HG03558 (cell line): ENCODE results near the gene MYOG.

Source experiments
- ATAC-seq: cut with Tn5 transposase; IDR thresholded peaks from one replicate; pipeline ENCODE4 v1.9.1; 2021; ENCODE audit warnings: moderate number of reproducible peaks; ENCODE audit not compliant: unreplicated experiment; ENCODE audit errors: extremely low read depth

The MYOG gene

DNA sequence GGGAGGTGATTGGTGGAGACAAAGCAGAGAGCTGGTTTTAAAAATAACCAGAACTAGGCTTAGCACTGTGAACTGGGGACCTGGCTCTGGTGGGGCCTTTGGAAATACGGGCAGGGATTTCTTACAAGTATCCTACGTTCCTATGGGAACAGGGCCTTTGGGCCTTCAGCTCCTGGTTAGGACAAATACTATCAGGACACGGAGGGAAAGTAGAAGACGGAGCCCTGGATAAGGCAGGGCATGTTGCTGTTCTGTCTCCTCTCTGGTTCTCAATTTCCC, 5.3 kb upstream of the MYOG start:
- ATAC-seq, result no peak

DNA sequence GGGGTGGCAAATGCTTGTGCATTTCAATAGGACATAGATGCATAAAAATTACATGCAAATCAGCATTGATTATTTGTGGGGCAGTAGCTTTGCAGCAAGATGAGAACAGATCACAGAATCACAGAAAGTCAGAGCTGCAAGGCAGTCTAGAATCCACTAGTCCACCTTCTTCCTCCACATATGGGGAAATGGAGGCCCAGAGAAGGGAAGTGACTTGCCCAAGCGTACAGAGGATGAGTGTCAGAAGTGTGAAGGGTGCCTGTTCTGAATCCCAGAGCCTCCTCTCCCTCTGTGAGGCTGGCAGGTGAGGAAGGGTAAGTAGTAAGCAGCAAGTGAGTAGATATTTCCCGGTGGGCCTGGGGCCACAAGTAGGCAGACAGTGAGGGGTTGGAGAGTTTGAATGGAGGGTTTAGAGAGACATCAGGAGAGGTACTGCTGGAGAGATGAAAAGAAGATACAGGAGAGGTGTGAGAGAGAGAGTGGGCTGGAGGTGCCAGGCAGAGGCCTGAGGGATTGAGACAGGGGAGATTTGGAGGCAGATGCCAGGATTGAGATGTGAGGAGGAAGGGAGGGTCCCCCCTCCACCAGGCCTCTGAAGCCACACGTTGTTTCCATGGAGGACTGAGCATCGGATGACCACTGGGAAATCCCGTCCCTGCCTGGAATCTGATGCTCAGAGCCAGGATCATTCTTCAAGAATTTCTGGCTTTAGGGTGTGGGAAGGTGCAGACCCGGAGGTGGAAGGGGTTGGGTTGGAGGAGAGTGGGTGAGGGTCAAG, 4.8 kb upstream of the MYOG start:
- ATAC-seq, result no peak

DNA sequence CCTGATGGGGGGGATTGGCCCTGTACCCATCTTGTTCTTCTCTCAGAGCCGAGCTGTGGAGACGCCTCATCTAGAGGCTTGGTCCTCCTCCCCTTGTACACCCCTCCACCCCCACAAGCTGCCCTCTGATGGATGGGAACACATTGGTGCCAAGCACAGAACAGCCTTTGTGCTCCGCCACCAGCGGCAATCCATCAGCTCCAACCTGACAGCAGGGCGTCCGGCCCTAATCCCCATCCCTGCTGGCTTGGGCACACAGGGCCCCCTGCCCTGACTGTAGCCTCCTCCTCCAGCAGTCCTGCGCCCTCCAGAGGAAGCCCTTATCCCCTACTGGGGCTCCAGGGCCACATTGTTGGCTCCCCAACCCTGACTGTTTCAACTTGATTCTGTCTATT, 3.8 kb upstream of the MYOG start:
- ATAC-seq, result no peak

DNA sequence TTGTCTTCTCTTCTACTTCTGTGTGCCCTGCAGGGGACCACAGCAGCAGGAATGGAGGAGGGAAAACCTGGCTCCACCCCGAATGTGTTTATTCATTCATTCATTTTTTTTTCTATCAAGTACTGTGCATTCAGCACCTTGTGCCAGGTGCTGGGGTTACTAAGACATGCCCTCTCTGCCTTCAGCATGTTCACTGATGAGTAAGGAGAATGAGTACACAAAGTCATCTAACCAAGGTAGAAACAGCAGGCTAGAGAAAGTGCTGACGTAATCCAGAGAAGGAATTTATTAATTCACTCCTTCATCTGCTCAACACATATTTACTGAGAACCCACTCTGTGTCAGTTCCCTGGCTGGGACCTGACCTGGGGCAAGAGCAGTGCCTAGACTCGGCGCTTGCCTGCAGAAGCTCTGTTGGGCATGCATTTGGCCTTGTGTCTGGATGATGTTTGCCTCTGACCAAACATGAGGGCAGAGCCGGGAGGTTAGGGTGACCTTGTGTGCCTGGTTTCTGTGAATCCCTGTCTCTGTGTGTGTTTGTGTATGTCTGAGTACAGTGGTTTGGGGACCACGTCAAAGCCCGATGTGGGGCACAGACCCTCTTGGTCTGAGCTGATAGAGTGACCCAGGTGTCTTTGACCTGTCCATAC, 3.3 kb upstream of the MYOG start:
- ATAC-seq, result no peak

DNA sequence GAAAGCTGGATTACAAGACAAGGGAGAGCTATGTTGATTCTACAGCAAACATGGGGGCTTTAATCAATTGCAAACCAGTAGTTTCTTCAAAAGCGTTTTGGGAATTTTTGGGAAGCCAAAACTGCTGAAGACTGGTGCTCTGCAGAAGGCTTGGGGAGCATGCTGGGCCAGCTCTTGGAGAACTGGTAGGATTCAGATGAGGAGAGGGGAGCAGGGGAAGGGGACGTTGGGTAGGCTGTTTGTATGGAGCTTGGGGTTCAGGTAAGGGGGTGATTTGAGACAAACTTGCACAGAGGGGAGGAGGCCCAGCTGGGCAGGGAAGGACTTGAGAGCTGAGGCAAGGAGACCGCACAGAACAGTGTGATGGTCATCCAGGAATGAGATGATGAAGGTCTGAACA, 2.6 kb upstream of the MYOG start:
- ATAC-seq, result no peak

DNA sequence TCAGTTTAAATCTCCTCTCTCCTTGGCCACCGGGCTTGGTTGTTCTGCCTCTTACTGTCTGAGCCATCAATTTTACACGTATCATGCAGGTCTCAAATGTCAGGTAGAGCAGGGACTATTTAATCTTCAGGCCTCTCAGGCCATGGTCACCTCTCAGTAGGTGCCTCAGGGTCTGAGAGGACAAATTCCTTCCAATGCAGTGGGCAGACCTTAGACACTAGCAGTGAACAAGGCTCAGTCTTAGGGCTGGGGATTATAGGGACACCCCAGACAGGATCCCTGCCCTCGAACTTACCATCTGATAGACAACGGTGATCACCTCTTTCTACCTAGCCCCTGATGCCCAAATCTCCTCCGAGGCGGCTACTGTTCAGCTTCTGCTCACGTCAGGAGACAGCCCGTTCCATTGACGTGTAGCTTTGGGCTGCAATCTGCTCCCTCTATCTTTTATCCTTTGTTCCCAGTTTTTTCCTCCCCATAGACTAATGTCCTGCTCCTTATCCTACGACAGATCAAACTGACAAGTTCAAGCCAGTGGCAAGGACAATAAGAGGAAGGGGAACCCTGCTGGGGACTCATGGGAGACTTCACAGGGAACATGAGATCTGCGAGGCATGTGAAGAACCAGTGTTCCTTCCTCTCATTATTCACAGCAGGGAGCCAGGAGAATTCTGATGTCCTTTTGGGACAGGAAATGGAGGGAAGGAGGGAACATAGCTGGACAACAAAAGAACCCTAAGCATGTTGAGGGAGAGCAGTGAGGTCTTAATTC, 1.4 kb upstream of the MYOG start:
- ATAC-seq, result no peak

DNA sequence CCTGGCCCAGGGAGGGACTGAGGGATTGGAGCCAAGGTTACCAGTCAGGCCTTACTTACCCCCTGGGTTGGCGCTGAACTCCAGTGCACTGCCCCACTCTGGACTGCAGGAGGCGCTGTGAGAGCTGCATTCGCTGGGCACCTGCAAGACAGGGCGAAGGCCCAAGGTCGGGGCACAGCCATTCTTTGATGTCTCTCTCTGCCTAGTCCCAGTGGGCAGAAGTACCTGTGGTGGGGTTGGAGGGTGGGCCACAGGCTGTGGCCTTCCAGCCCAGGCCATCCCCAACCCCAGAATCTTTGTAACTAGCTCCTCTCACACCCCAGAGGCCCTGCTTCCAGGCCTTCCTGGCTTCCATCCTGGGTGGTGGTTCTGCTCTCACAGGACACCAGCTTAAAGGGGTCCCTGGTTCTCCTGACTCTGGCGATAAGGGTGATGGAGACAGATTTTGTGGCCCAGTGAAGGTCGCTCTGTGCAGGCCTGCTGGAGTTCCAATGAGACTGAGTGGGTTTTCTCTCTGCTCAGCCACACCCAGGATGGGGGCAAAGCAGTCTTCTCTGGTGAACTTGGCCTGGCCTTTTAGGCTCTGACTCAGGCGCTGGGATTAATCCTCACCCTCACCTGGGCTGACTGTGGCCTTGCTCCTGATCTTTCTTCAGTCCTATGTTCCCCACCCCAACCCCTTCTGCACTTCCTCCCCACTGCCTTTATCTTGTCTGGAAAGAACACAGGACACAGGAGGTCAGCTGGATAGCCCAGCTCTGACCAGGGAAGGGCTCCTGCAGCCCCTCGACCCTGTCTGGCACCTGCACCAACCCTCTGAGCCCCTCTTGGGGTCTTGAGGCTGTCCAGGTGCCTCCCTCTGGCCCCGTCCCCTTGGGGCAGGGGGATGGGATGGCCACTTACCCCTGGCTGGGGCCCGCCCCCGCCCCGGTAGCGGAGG, 954 bp downstream of the MYOG start:
- no peak for ATAC-seq

DNA sequence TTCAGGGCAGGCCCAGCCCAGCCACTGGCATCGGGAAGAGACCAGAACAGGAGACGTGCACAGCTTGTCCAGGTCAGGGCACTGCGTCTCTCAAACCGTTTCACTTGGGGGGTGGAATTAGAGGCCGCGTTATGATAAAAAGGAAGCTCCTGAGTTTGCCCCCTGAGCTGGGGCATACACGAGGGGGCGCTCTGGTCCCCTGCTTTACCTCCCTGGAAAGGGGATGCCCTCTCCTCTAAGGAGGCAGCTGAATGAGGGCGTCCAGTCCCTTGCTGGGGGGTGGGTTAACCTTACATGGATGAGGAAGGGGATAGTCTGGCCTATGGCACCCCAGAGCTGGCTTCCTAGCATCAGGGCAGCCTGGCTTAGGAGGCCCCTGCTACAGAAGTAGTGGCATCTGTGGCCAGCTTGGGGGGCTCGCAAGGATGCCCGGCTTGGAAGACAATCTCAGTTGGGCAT, 2.3 kb downstream of the MYOG start:
- no peak for ATAC-seq

DNA sequence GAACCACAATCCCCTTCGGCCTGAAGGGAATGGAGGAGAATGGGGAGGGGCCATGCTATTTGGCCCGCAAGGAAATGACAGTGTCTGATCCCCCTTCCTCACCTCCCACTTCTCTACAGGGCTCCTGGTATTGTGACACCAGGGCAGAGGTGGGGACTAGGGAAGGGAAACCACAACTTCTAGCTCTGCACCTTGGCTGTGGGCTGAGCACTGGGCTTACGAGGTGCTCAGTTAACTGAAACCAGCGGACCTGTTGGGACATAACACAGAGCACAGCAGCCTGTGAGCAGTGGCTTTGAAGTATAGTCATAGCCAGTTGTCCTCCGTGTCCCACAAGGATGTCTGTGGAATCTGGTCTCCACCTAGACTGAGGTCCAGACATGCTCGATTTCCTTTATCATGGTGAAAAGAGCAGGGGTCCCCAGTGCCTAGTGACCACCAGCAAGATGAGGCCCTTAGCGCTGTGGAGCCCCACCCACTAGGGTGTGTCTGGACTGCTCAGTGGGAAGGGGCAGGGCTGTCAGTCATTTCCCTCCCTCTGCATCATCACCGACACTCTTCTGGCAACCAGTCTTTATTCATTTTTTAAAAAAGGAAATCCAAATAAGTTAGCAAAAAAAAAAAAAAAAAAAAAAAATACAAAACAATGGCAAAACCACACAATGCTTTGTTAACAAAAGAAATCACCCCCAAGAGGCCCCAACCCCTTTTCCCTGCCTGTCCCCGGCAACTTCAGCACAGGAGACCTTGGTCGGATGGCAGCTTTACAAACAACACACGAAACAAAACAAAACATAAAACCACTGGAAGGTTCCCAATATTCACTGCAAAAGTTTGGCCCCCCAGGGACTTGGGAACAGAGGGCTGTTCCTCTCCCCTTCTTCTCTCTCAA, 3.0 kb downstream of the MYOG start:
- no peak for ATAC-seq

DNA sequence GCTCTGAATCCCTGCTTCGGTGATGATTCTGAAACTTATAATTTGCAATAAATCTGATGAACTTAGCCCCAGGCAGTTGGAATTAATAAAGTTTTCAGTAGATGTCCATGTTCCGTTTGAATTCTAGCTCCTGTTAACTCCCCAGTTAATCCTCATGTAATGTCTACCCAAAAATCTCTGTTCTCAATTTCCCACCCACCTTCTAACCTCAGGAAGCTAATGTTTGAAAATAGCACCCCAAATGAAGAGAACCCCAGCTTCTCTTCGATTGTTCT, 3.6 kb downstream of the MYOG start:
- ATAC-seq, result no peak

DNA sequence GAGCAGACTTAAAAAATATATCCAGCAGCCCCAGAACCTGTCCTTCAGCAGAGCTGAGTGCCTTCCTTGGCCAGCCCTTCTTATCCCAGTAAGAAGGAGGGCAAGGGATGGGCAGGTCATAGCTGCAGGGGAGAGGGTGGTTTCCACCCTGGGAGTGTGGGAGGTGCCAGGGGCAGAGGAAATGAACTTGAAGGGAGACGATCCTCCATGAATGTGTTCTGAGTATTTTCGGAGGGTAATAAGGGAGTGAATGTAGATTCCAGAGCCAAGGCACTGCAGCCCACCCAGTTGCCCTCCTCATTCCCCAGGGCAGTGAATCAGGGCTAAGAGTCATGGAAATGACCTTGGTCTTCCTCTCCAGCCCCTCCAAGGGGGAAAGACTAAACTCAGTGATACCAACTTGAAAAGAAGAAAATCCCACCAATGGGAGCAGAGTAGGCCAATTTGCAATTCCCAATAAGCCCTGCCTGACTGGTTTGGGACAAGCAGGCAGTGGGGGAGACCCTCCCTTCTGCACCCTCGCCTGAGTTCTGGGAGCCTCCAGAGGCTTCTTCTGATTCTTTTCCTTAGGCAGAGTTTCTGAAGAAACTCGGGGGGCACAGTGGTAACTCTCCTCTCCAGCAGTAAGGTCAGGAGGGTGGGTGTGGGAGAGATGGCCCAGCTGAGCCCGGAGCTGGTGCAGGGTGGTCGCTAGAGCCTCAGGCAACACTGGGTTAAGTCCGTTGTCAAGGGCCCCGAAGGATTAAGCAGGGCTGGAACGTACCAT, 4.2 kb downstream of the MYOG start:
- ATAC-seq, result no peak

DNA sequence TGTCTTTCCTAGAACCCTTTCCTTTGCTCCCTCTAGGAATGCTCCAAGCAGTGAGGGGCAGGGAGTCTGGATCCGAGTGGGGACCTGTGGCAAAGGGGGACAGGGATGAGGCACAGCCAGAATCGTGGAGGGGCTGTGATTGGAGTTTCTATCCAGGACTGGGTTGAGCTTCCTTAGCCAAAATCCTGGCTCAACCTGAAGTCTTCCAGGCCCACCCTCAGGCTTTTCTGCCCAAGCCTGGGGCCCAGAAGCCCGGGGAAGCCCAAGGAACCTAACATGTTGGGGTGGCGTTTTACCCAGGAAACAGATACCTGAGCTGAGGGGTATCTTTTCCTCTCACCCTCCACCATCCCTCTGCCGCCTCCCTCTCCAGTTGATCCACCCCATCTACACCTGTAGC, 5.4 kb downstream of the MYOG start:
- no peak for ATAC-seq

DNA sequence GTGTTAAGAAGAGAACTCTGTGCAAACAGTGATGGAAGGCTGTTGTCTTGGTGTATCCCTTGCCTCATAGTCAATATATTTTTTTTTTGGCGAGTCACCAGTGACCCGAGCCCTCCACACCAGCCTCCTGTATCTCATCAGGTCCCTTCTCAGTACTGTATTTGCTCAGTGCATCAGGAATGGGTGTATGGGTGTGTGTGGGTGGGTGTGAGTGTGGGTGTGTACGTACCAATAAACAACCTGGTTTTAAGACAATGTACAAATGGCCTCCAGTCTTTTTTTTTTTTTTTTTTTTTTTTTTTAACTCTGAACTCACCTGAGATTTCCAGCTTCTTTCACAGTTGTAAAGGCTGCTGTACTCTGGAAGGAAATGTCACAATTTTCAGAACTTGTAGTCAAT, 7.3 kb downstream of the MYOG start:
- no peak for ATAC-seq

DNA sequence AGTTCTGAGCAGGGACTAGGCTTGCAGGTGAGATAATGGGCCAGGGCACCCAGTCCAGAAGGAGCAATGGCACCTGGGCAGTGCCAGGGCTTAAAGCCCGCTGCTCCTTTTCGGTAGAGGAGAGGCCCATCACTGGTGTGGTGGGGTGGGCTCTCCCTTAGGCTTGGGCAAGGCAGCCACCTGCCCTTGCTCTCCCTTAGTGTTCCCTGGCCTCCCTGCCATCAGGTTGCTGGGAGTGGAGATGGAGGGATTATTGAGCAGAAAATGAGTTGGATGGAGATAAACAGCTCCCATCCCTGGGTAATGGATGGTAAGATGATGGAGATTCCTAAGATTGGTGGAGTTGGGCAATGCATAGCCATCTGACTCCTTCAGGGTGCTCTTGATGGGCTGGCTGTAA, 7.9 kb downstream of the MYOG start:
- ATAC-seq, result no peak

DNA sequence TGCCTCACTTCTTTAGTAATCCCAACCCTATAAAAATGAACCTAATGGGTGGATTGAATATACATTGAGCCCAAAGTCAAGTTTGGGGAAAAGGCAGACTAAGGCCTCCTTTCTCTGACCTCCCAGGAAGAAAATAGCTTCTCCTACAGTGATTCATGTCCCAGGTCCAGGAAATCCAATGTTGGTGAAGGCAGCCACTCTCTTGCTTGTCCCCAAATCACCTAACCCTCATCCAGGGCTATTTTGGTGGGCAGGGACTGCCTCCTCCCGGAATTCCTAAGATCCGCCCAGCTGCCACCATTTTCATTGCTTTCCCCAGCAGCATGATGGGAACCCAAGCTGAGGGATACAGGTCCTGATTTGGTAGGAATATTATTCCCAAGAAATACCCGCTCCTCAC, 8.4 kb downstream of the MYOG start:
- ATAC-seq, result no peak

DNA sequence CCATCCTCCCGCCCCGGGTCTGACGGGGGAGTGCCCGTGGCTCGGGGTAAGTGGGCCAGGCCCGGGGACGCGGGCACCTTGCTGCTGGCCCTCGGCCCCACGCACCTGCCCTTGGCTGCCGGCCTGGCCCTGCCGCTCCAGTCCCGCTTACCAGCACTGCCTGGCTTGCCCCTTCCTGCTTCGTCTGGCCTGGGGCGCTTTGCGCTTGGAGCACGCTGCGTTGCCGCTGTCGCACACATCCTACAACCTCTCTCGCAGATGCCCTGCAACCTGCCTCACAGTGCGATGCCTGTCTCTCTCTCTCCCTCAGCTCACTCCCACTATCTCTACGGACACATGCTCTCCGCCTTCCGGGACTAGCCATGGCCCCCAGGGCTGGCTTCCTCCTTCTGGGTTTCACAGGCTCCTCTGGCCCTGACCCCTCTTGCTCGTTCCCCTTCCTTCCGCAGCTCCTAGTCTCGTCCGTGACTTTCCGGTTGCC, 9.7 kb downstream of the MYOG start:
- no peak for ATAC-seq

DNA sequence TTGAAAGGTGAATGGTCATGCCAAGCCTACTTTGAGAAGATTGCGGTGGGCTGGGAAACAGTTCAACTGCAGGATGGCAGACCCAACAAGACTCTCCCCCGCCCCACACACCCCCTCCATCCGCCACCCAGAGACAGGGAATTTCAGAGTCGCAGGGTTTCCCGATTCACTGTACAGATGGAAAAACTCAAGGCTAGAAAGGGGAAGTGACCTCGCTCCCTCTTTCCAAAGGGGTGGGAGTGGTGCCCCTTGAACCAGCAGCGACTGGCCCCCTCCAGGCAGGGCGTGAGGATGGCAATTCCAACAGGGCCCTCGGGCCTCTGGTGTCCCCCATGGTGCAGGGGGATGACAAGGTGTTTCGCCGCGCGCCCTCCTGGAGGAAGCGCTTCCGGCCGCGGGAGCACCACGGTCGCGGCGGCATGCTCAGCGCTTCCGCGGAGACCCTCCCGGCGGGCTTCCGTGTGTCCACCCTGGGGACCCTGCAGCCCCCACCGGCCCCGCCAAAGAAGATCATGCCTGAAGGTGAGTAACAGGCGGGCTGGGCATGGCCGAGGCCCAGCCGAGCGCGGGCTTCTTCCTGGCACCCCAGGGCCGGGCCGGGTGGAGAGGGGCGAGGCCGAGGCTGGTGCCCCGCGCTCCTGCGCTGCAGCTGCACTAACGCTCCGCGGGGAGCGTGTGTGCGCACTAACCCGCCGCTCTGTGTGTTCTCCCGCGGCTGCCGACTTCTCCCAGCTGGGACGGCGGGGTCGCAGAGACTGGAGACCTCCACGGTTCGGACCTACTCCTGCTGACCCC, 10.4 kb downstream of the MYOG start:
- ATAC-seq, result no peak

DNA sequence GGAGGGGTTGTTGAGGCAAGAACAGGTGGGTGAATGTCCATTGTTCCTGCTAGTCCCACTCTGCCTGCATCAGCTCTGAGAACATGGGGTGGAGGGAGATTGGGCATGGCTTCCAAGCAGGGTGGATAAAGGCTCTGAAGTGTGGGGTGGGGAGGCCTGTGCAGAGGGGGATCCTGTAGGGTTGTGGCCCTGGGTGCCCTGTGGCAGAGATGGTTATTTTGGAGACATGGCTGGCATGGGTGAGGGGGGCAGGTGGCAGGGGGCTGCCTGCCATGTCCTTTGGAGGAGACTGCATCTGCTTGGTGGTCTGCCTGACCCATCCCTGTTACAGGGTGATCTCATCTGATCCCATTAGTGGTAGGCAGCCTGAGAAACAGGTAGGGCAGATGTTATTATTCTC, 11.2 kb downstream of the MYOG start:
- ATAC-seq, result no peak
